ENCODE results near the gene CD2.

GRCh38 chr1:116735246-116735645 lies 19.0 kb upstream of the CD2 start:
- TF ChIP-seq CTCF (IDR thresholded peaks at IDR 0.05) (no peak), EP300 (IDR thresholded peaks at IDR 0.05; ENCODE audit: low read depth) (no peak)

All from transverse colon (tissue), 3 donors.